Measurements from ENCODE around the gene GNAI1.

GRCh38 chr7:80151274-80151665, 16.6 kb downstream of the GNAI1 start:
- TF ChIP-seq POLR2A (IDR thresholded peaks at IDR 0.05) = no peak
- TF ChIP-seq, protein P1, sequence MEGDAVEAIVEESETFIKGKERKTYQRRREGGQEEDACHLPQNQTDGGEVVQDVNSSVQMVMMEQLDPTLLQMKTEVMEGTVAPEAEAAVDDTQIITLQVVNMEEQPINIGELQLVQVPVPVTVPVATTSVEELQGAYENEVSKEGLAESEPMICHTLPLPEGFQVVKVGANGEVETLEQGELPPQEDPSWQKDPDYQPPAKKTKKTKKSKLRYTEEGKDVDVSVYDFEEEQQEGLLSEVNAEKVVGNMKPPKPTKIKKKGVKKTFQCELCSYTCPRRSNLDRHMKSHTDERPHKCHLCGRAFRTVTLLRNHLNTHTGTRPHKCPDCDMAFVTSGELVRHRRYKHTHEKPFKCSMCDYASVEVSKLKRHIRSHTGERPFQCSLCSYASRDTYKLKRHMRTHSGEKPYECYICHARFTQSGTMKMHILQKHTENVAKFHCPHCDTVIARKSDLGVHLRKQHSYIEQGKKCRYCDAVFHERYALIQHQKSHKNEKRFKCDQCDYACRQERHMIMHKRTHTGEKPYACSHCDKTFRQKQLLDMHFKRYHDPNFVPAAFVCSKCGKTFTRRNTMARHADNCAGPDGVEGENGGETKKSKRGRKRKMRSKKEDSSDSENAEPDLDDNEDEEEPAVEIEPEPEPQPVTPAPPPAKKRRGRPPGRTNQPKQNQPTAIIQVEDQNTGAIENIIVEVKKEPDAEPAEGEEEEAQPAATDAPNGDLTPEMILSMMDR (IDR thresholded peaks at IDR 0.05) = no peak

Measured in vagina (tissue), 2 donors.